Measurements from ENCODE around the gene AP4S1.

- TF ChIP-seq POLR2A (IDR thresholded peaks at IDR 0.05) (no peak), CTCF (IDR thresholded peaks at IDR 0.05) (no peak), EP300 (IDR thresholded peaks at IDR 0.05) (no peak)
These were observed 93.4 kb downstream of the AP4S1 start for GRCh38 chr14:31118892-31119291.
